ENCODE measurements around the gene SPATA1. TPM values are rescaled to one million over a fixed set of nuclear protein-coding genes. Genes with fewer than 3 reads are reported as not detected.
A peak's percentile ranks its signal among the peaks of the same experiment; 100 is the strongest.

Gene SPATA1
- total RNA-seq (2013), result 12.7 TPM
- polyA plus RNA-seq, result 1 to 10 TPM in 1 of 3 donors, under 1 TPM in 2; 0.40 to 1.9 (median 0.43) TPM
- polyA minus RNA-seq, result 2.3 and 2.4 TPM in 2 replicates
- total RNA-seq, result 0.80 to 5.7 (median 2.3) reads per million in 11 experiments

- WGBS (ENCODE audit: insufficient coverage), result 0% methylated on average over 38 of the region's 60 CpGs
- H3K4me3 Mint-ChIP-seq, result peak within 1 kb of the TSS; percentile 98 to 100
These were observed at the start of gene SPATA1, which contains the start of gene GNG5 for GRCh38 chr1:84506002-84506728. Gene SPATA1 (plus strand): TSS chr1:84506386. CDS start chr1:84516360, 9,974 bp downstream. Gene GNG5 (minus strand): TSS chr1:84506581. CDS start chr1:84506091, 490 bp downstream.

More at GRCh38 chr1:84506002-84506728, at the start of gene SPATA1, which contains the start of gene GNG5:
- Histone ChIP-seq H3K4me3 (replicated peaks in 1 of 3; ENCODE audit: low read depth in 2 of 3, low read length in 3 of 3) (peak within 1 kb of the TSS; percentile 78 to 99 (median 97)), H3K4me2 (replicated peaks; ENCODE audit: extremely low read depth, low read length, poor library complexity, severe bottlenecking) (peak within 1 kb of the TSS; percentile 77), H4K20me1 (ENCODE audit: insufficient read depth, low read length) (peaks cover 42% of the 10 kb centered on the region), H3K27ac (ENCODE audit: low read depth in 1 of 2, low read length in 2 of 2) (peak within 1 kb of the TSS; percentile 94 to 97), H2AFZ (ENCODE audit: insufficient read depth, low read depth, low read length, poor library complexity, severe bottlenecking) (peak within 1 kb of the TSS; percentile 73), H3K9me3 (replicated peaks in 1 of 2; ENCODE audit: control insufficient read depth in 1 of 2, insufficient read depth in 1 of 2, low read length in 2 of 2) (no peaks in the 10 kb centered on the region), H3K4me1 (ENCODE audit: control insufficient read depth in 1 of 2, insufficient read depth in 2 of 2, low read length in 2 of 2) (peaks cover 26 to 42% of the 10 kb centered on the region in 2 donors), H3K36me3 (replicated peaks in 1 of 2; ENCODE audit: control insufficient read depth in 1 of 2, insufficient read depth in 2 of 2, low read length in 2 of 2) (peaks cover 6 to 11% of the 10 kb centered on the region in 2 donors), H3K27me3 (ENCODE audit: control insufficient read depth in 2 of 2, insufficient read depth in 2 of 2, low read length in 2 of 2) (no peaks in the 10 kb centered on the region), H3K9ac (ENCODE audit: insufficient read depth, low read length, poor library complexity, severe bottlenecking) (peak within 1 kb of the TSS; percentile 96), H3K79me2 (ENCODE audit: insufficient read depth, low read length) (peaks cover 65% of the 10 kb centered on the region)
- Mint-ChIP-seq H3K27me3 (ENCODE audit: low read depth in 3 of 3) (no peaks in the 10 kb centered on the region), H3K9me3 (peaks cover 0 to 9% (median 5%) of the 10 kb centered on the region in 7 donors), H3K27ac (peak within 1 kb of the TSS; percentile 98 to 100 (median 100)), H3K4me1 (peaks cover 30% of the 10 kb centered on the region), H3K36me3 (peaks cover 22 to 30% of the 10 kb centered on the region in 2 donors)
- DNase-seq, result peak; percentile 95 to 98 (median 98)
- intact Hi-C loops (cut with micrococcal nuclease), result loop anchor here (2.0 to 10.0 kb wide), 4 partner anchors 61 to 69 kb away; partner anchors contain the start of gene CTBS (in 1 of the 2)
- TF ChIP-seq CTCF (IDR thresholded peaks at IDR 0.05), result no peak
